SK-N-SH treated with all-trans-retinoic acid at 6 μM for 48 hours (cell line): ENCODE results near the gene CHTF18.

Experiments used
- OSR1 ChIP-seq: fragments of 250-450 bp; sonication (Bioruptor Pico); IDR thresholded peaks from 2 replicates; pipeline ENCODE4 v1.8.0; 2022; ENCODE audit warnings: moderate library complexity, mild to moderate bottlenecking, inconsistent platforms
- PATZ1 ChIP-seq: fragments of 250-450 bp; sonication (Bioruptor Pico); IDR thresholded peaks from 2 replicates; pipeline ENCODE4 v1.8.0; 2020; ENCODE audit warnings: mild to moderate bottlenecking, moderate library complexity, borderline replicate concordance
- PPARA ChIP-seq: fragments of 250-450 bp; sonication (Bioruptor Pico); IDR thresholded peaks from 2 replicates; pipeline ENCODE4 v1.5.0; 2020; ENCODE audit warnings: mild to moderate bottlenecking, borderline replicate concordance
- RARB ChIP-seq: fragments of 250-450 bp; sonication (Bioruptor Pico); IDR thresholded peaks from 2 replicates; pipeline ENCODE4 v1.8.0; 2021; ENCODE audit warnings: mild to moderate bottlenecking, moderate library complexity
- TOX ChIP-seq: fragments of 250-450 bp; sonication (Bioruptor Pico); IDR thresholded peaks from 2 replicates; pipeline ENCODE4 v1.8.0; 2021; ENCODE audit warnings: mild to moderate bottlenecking, moderate library complexity, borderline replicate concordance
- ZFP3 ChIP-seq: fragments of 250-450 bp; sonication (Bioruptor Pico); IDR thresholded peaks from 2 replicates; pipeline ENCODE4 v1.5.0; 2020; ENCODE audit warnings: mild to moderate bottlenecking, moderate library complexity
- ZNF70 ChIP-seq: fragments of 450-650 bp; formaldehyde crosslinking; IDR thresholded peaks from 2 replicates; pipeline ENCODE4 v1.5.0; 2020; ENCODE audit warnings: mild to moderate bottlenecking, moderate library complexity

GRCh38 chr16:743794-744500 is 44.5 kb upstream of the CHTF18 start:
- TF ChIP-seq RARB (CRISPR knock-in tag) (no peak), ZFP3 (no peak), ZNF70 (CRISPR knock-in tag) (no peak), PATZ1 (CRISPR knock-in tag) (no peak), TOX (no peak), OSR1 (CRISPR knock-in tag) (no peak), PPARA (CRISPR knock-in tag) (no peak)
